DMS 273 treated with DMSO at 0.1 percent for 48 hours (cell line): ENCODE data around the gene MTRF1L.
A peak's percentile ranks its signal among the peaks of the same experiment; 100 is the strongest.
"Not testable (repeated sequence)": the region's sequence is repeated elsewhere in the genome, so short reads cannot be mapped to it uniquely, and the experiment has no call there.

Experiments
- DNase-seq: peaks from one replicate; lab custom pipeline; 2025; lab: John Stamatoyannopoulos, UW

MTRF1L gene

GRCh38 chr6:153001767-153002612, 519 bp downstream of the MTRF1L start:
- DNase-seq = no peak

- DNase-seq = not testable (repeated sequence)
Measured at GRCh38 chr6:153000790-153001189, 1.7 kb downstream of the MTRF1L start.

- no peak for DNase-seq
Measured at GRCh38 chr6:153000243-153000642, 2.3 kb downstream of the MTRF1L start.

- not testable (repeated sequence) for DNase-seq
Measured at GRCh38 chr6:152999538-152999937, 3.0 kb downstream of the MTRF1L start.

GRCh38 chr6:152993847-152994246, 8.7 kb downstream of the MTRF1L start:
- DNase-seq = no peak

GRCh38 chr6:152993431-152993830, 9.1 kb downstream of the MTRF1L start:
- no peak for DNase-seq

GRCh38 chr6:152986978-152987377, 15.5 kb downstream of the MTRF1L start:
- DNase-seq = no peak

- DNase-seq = not testable (repeated sequence)
Measured at GRCh38 chr6:152985300-152985699, 17.2 kb downstream of the MTRF1L start.

GRCh38 chr6:152984513-152984872, 18.0 kb downstream of the MTRF1L start:
- DNase-seq = no peak

GRCh38 chr6:152983637-152984512, 18.6 kb downstream of the MTRF1L start:
- DNase-seq = peak; percentile 20

- peak; percentile 94 for DNase-seq
Measured at GRCh38 chr6:152982904-152983636, 19.4 kb downstream of the MTRF1L start, which contains the start of gene FBXO5. TSS of gene FBXO5 (minus strand) at chr6:152983041. CDS start at chr6:152982959, 82 bp downstream.

- DNase-seq = no peak
Measured at GRCh38 chr6:152981989-152982903, 20.3 kb downstream of the MTRF1L start.

GRCh38 chr6:152981219-152981618, 21.3 kb downstream of the MTRF1L start:
- DNase-seq = no peak

- no peak for DNase-seq
Measured at GRCh38 chr6:152980656-152981055, 21.9 kb downstream of the MTRF1L start.

- DNase-seq = no peak
Measured at GRCh38 chr6:152979116-152979515, 23.4 kb downstream of the MTRF1L start.

- DNase-seq = no peak
Measured at GRCh38 chr6:152978058-152978457, 24.5 kb downstream of the MTRF1L start.

- DNase-seq = no peak
Measured at GRCh38 chr6:152977556-152977955, 25.0 kb downstream of the MTRF1L start.

- DNase-seq = no peak
Measured at GRCh38 chr6:152976749-152977148, 25.8 kb downstream of the MTRF1L start.

GRCh38 chr6:152975204-152975915, 27.1 kb downstream of the MTRF1L start:
- DNase-seq = no peak

GRCh38 chr6:152973916-152974315, 28.6 kb downstream of the MTRF1L start:
- no peak for DNase-seq
